Nephron progenitor cell (in vitro differentiated cells): ENCODE measurements around the gene PIP5KL1.

Experiments
- DNase-seq: peaks from one replicate; pipeline ENCODE4 v3.0.0; 2021
- H3K27ac Mint-ChIP-seq: 2 replicates; pipeline ENCODE4 v1.8.0; 2021; ENCODE audit warnings: mild to moderate bottlenecking, moderate library complexity, mixed read lengths
- H3K27me3 Mint-ChIP-seq: 2 replicates; pipeline ENCODE4 v1.8.0; 2021; ENCODE audit warnings: mild to moderate bottlenecking, low read depth, mixed read lengths; ENCODE audit not compliant: poor library complexity
- H3K36me3 Mint-ChIP-seq: 2 replicates; pipeline ENCODE4 v1.8.0; 2021; ENCODE audit warnings: low read depth, mixed read lengths
- H3K4me1 Mint-ChIP-seq: 2 replicates; pipeline ENCODE4 v1.8.0; 2021; ENCODE audit warnings: mixed read lengths
- H3K4me3 Mint-ChIP-seq: 2 replicates; pipeline ENCODE4 v1.8.0; 2021; ENCODE audit warnings: mild to moderate bottlenecking, moderate library complexity, mixed read lengths
- H3K9me3 Mint-ChIP-seq: 2 replicates; pipeline ENCODE4 v1.8.0; 2021; ENCODE audit warnings: mild to moderate bottlenecking, moderate library complexity, mixed read lengths
- CTCF ChIP-seq: fragments of 200-600 bp; sonication (generic); IDR thresholded peaks from 2 replicates; pipeline ENCODE4 v1.5.0; 2021; ENCODE audit warnings: antibody characterized with exemption

PIP5KL1 gene

GRCh38 chr9:127968042-127968441 is 37.5 kb upstream of the PIP5KL1 start:
- no peak for TF ChIP-seq CTCF
- Mint-ChIP-seq H3K4me3 (no peak overlapping the region), H3K36me3 (no peaks in the 10 kb centered on the region), H3K27me3 (no peaks in the 10 kb centered on the region), H3K4me1 (peaks cover 99% of the 10 kb centered on the region), H3K27ac (no peak overlapping the region), H3K9me3 (no peaks in the 10 kb centered on the region)
- DNase-seq = no peak

- Mint-ChIP-seq H3K36me3 (no peaks in the 10 kb centered on the region), H3K9me3 (no peaks in the 10 kb centered on the region), H3K27ac (no peak overlapping the region), H3K27me3 (peaks cover 4% of the 10 kb centered on the region), H3K4me1 (peaks cover 99% of the 10 kb centered on the region), H3K4me3 (no peak overlapping the region)
- no peak for DNase-seq
- no peak for TF ChIP-seq CTCF
Measured at GRCh38 chr9:127967151-127967809, 36.7 kb upstream of the PIP5KL1 start.

GRCh38 chr9:127966416-127967150 is 36.0 kb upstream of the PIP5KL1 start:
- peaks cover 5% of the 10 kb centered on the region for H3K27me3 Mint-ChIP-seq
- no peaks in the 10 kb centered on the region for H3K9me3 Mint-ChIP-seq
- DNase-seq = no peak
- H3K4me1 Mint-ChIP-seq = peaks cover 99% of the 10 kb centered on the region
- TF ChIP-seq CTCF = no peak
- no peak overlapping the region for H3K4me3 Mint-ChIP-seq
- H3K27ac Mint-ChIP-seq = no peak overlapping the region
- no peaks in the 10 kb centered on the region for H3K36me3 Mint-ChIP-seq

GRCh38 chr9:127965953-127966352 is 35.4 kb upstream of the PIP5KL1 start:
- no peak overlapping the region for H3K4me3 Mint-ChIP-seq
- H3K4me1 Mint-ChIP-seq = peaks cover 98% of the 10 kb centered on the region
- no peak for TF ChIP-seq CTCF
- peaks cover 4% of the 10 kb centered on the region for H3K36me3 Mint-ChIP-seq
- H3K27me3 Mint-ChIP-seq = peaks cover 7% of the 10 kb centered on the region
- peak overlapping the region; percentile 59 for H3K27ac Mint-ChIP-seq
- H3K9me3 Mint-ChIP-seq = no peaks in the 10 kb centered on the region
- DNase-seq = no peak

- peaks cover 87% of the 10 kb centered on the region for H3K4me1 Mint-ChIP-seq
Measured at GRCh38 chr9:127963359-127964064, 32.9 kb upstream of the PIP5KL1 start.

More at GRCh38 chr9:127963359-127964064, 32.9 kb upstream of the PIP5KL1 start:
- Mint-ChIP-seq H3K9me3 (no peaks in the 10 kb centered on the region), H3K27me3 (peaks cover 7% of the 10 kb centered on the region), H3K36me3 (peaks cover 9% of the 10 kb centered on the region), H3K27ac (peak overlapping the region; percentile 87), H3K4me3 (peak overlapping the region; percentile 28)
- peak; percentile 55 for DNase-seq
- TF ChIP-seq CTCF = no peak
